Loucy (cell line): ENCODE data around the gene FAM170A.

ENCODE experiments used
- CTCF ChIP-seq: fragments of 200-600 bp; sonication (generic); conservative IDR thresholded peaks from 2 replicates; pipeline ENCODE4 v1.5.1; 2014; ENCODE audit warnings: mild to moderate bottlenecking, antibody characterized with exemption, low read length
- EZH2phosphoT487 ChIP-seq: fragments of 200-600 bp; IDR thresholded peaks from 2 replicates; pipeline ENCODE4 v1.6.1; 2018; ENCODE audit warnings: antibody characterized with exemption, mild to moderate bottlenecking, moderate library complexity, borderline replicate concordance

GRCh38 chr5:119666542-119666941 lies 37.2 kb downstream of the FAM170A start:
- TF ChIP-seq CTCF (no peak), EZH2phosphoT487 (no peak)
